Stimulated activated CD4-positive, alpha-beta T cell treated with anti-CD3 and anti-CD28 coated beads, Interleukin-2, amount 100 ng/mL, for 48 hours (primary cell): ENCODE results near the gene GUCY1A1.
"Not testable (repeated sequence)": the region's sequence is repeated elsewhere in the genome, so short reads cannot be mapped to it uniquely, and the experiment has no call there.

Experiments used
- DNase-seq, 2 donors: peaks; one replicate each; pipeline ENCODE4 v3.0.0-alpha.2; 2020

GUCY1A1 gene, protein sequence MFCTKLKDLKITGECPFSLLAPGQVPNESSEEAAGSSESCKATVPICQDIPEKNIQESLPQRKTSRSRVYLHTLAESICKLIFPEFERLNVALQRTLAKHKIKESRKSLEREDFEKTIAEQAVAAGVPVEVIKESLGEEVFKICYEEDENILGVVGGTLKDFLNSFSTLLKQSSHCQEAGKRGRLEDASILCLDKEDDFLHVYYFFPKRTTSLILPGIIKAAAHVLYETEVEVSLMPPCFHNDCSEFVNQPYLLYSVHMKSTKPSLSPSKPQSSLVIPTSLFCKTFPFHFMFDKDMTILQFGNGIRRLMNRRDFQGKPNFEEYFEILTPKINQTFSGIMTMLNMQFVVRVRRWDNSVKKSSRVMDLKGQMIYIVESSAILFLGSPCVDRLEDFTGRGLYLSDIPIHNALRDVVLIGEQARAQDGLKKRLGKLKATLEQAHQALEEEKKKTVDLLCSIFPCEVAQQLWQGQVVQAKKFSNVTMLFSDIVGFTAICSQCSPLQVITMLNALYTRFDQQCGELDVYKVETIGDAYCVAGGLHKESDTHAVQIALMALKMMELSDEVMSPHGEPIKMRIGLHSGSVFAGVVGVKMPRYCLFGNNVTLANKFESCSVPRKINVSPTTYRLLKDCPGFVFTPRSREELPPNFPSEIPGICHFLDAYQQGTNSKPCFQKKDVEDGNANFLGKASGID

DNA sequence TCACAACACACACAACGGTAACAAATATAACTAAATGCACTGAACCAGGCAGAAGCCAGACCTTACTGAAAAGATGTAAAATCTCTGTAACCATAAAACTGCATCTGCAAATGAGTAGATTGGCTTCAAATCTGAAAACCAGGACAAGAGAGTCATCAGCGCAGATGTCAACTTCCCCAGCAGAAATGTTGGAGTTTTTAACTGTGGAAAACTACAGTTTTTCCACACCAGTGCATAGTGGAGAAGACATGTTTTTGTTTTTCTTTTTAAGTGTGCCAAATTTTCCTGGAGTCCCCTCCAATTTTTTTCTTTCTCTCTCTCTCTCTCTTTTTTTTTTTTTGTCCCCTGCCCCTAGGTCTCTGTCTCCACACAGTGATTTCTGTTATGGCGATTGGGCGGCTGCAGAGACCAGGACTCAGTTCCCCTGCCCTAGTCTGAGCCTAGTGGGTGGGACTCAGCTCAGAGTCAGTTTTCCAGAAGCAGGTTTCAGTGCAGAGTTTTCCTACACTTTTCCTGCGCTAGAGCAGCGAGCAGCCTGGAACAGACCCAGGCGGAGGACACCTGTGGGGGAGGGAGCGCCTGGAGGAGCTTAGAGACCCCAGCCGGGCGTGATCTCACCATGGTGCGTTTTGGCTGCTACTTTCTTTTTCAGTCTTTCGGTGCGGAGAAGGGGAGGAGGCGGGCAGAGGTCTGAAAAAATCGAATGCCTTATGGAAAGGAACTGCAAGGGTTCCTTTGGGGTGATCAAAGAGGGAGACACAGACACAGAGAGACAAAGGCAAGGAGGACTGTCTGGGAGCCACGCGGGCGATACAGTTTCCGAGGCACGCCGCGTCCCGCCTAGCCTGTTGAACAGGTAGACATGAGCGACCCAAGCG, at the start of gene GUCY1A1:
Gene GUCY1A1 (plus strand): TSS at position 505 of the 878 bp plus-strand sequence. CDS start 30,020 bp downstream, outside the sequence.
- DNase-seq: peak in 1 of 2 donors; percentile 4

DNA sequence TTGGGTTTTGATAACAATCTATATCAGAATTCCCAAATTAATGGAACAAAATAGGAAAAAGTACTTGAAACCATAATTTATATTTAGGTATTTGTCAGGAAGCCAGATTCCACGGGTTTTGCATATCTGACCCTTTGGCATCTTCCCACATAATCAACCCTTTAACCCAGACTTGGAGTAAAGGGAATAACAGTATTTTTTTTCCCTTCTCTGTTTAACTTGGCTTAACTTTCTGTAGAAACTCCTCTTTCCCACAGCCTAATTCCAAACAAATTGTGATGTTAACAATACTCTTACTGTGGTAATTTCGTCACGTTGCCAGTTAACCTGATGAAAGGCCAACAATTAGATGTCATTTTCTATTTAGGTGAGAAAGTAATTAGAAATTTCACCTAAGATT, 49.4 kb upstream of the GUCY1A1 start:
- DNase-seq: no peak

DNA sequence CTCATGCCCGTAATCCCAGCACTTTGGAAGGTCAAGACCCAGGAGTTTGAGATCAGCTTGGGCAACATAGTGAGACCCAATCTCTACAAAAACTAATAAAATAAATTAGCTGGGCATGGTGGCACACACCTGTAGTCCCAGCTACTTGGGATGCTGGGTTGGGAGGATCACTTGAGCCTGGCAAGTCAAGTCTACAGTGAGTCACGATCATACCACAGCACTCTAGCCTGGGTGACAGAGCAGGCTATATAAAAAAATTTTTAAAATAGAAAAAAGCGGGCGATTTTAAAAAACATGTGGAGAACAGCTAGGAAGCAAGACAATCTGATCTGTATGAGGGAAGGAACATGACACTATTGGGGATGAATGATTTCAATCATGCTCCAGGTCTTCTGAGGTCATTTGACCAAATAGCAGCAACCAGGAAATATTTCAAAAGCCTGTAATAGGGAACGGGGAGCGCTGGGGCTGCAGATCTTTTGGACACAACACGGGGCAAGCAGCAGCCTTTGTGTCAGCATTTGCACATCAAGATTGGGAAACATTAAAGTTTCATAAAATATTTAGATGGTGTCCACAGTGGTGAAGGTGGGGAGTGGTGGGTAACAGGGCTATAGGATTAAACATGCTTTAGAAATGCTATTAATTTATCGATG, 48.3 kb upstream of the GUCY1A1 start:
- no peak for DNase-seq

DNA sequence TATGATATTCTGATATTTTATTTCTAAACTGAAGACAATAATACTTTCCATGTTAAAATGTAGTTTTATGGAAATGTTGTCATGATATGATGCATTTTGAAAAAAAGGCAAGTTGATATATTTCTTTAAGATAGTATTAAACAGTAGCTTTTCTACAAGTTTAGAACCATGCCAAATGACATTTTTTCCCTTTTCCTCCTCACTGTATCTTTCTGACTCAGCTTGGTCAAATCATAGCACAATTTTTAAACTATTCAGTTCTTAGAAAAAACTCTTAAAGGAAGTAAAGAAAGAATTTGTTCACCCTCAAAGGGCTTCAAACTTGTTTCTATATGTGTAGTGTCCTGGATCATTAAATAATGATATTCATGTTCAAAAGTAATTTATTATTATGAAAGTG, 46.0 kb upstream of the GUCY1A1 start:
- no peak for DNase-seq

DNA sequence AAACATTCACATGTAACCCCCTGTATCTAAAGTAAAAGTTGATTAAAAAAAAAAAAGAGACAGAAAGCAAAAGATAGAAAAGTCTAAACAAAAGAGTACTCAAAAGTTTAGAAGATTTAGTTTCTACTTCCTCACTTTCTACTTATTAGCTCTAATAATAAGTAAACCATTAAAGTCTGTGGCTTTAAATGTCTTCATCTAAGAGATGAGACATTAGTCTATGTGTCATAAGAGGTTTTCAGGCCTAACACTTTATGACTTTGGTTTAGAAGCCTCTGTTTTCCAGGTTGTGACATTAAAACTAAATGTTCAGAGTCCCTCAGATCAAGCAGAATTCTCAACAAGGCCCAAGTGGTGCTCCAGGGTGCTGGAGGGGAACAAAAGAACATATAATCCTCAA, 42.2 kb upstream of the GUCY1A1 start:
- DNase-seq: no peak

DNA sequence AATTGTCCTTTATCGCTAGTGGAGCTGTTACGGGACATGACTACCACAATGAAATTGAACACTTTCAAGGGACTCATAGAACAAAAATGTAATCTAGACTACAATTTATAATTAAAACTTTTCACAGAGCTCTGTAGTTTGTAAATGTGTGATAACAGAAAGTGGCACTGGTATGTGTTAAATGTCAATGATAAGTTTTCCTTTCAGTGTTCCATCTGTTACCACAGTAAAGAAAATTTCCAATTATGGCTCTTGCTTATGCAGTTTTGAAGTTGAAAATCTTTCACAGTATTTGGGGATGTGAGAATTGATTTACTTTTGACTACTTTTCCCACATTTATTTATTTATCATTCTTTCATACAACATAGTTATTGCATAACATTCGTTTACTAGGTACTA, 40.1 kb upstream of the GUCY1A1 start:
- no peak for DNase-seq

DNA sequence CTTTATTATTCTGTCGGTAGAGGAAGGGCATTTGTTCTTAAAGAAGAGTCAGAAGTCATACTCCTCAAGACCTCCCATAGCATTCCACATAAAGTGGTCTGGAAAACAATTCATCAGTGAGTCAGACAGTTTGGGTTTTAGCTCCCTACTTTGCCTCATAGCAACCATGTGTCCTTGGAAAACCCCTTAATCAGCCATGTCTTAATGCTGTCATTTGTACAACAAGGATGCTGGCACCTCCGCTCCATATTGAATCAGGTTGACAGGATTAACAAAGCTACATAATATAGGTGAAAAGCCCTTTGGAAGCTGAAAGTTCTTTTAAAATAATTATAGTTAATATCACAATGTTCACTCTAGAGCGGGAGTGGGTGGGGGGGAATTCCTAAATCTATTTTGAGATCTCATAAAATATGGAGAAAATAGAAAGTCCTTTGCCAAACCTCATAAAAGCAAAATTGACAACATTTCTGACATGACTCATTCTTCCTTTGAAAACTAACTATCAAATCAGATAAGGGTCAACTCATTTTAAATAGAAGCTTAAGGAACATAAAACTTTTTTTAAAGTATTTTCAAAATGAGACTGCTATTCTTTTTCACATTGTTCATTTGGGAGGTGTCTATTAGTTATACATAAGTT, 37.3 kb upstream of the GUCY1A1 start:
- DNase-seq: no peak

DNA sequence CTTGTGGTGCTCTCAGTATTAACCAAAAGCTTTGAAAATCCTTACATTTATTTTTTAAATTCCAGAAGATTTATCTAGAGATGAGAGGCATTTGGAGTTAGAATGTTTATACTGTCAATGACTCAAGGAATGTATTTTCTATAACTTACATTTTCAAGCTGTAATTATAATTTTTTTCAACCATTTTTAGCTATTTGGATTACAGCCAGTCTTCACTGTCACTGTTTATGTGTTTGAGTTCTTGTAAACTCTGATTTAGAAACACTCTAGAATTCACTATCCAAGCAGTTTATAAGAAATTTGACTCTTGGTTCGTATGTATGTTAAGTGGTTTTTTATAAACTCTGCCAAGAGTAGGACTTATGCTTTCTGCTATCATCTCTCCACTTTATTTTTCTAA, 36.7 kb upstream of the GUCY1A1 start:
- no peak for DNase-seq

DNA sequence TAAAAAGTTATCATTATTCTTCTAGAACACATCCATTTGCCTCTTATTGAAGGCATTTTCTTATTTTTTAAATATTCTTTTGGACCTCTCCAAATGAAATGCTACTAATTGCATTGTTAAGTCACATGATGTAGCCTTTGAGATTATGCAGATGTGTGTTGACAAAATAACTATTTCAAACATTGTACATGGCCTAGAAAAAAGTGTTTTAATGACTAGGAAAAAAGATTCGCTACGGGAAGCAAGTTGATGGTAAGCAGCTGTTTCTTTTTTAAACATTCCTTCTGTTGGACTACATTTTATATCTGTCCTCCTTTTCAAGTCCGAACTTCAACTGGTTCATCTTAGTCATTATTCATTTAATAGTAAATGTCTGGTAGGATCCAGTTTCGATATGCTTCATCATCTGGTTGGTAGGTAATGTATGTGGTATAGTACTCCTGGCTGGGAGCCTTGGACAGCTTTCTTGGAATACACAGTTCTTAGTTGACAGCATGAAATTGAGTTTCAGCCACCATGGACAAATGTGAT, 34.3 kb upstream of the GUCY1A1 start:
- no peak for DNase-seq

DNA sequence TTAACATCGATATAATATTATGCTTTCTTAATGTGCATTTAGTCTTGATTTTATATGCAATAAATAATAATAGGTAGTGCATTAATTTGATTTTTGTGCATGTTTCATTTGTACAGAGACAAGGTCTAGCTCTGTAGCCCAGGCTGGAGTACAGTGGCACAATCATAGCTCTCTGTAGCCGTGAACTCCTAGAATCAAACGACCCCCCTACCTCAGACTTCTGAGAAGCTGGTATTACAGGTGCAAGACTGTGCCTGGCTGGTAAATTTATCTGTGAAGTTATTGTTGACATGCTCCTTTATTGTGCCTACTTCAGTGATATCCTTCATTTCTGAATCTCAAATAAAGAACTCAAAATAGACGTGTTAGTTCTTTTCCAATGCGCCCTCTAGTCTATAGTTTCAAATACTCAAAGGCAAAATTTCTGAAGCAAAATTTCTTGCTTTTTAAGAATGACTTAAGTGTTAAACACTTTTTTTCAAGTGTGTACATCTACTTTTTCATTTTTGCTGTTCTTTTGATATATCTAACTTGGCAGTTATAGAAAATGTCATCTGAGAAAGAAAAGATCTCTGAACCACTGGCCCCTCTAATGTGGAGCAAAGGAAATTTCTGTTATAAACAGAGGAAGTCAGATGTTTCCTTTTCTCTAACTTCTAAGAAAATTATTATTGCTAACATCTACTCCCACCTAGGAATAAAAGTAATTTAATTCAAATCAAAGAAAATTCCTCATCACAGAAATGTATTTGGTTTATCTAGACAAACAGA, 28.3 kb upstream of the GUCY1A1 start:
- DNase-seq: no peak

DNA sequence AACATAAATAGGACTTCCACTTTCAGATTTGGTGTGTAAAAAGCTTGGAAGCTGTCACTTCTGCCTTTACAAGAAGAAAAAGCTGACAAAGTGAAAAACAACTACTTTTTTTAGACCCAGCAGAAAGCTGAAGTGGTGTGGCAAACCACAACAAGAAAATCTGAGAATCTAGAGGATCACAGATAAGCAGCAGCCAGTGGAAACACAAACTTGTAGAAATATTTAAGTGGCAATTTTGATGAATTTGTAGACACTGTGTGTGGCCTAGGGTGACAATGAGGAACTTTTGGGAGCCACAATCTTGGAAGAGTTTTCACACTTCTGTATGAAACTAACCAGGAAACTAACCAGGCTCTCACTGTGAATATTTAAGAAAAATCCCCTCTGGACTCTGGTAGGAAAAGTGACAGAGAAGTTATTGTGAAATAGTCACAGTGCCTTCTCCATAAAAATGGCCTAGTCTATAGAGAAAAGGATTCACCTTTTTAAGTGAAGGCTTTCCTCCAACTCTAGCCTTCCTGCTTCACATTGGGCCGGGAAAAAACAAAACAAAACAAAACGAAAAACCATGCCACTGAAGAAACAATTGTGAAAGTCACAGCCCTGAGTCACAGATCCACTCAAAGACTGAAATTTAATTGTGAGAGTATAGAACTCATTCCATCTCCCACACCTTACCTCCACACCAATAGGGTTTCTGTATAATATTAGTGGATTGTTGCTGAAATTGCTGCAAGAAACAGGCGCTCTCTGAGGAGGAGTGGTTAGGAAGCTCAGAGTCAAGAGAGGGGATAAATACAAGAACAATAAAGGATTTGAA, 26.7 kb upstream of the GUCY1A1 start:
- DNase-seq: no peak

DNA sequence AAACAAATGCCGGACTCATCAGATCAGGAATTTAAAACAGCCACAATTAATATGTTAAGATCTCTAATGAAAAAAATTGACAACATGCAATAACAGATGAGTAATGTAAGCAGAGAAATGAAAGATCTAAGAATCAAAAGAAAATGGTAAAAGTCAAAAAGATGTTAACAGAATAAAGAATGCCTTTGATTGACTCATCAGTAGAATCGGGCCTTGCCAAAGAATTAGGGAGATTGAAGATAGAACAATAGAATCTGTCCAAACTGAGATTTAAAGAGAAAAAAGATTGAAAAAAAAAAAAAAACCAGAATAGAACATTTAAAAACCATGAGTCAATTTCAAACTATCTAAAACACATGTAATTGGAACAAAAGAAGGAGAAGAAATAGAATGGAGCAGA, 25.9 kb upstream of the GUCY1A1 start:
- DNase-seq: no peak

DNA sequence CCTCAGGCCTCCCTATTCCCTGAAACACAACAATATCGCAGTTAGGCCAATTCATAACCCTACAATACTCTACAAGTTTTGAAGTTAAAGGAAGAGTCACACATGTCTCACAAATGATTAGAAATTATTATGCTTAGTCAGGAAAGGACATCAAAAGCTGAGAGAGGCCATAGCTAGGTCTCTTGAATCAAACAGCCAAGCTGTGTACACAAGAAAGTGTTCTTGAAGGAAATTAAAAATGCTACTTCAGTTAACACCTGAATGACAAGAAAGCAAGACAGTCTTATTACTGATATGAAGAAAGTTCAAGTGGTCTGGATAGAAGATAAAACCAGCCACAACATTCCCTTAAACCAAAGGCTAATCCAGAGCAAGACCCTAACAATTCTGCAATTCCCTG, 23.6 kb upstream of the GUCY1A1 start:
- no peak for DNase-seq

DNA sequence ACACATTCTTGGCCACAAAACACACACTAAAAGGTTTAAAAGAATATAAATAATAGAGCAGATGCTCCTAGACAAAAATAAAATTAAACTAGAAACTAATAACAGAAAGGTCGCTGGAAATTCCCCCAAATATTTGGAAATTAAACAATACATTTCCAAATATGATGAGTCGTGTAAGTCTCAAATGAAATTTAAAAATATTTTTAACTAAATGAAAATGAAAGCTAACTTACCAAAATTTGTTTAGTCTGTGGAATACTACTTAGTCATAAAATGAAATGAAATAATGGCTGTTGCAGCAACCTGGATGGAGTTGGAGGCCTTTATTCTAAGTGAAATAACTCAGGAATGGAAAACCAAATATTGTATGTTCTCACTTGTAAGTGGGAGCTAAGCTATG, 20.6 kb upstream of the GUCY1A1 start:
- DNase-seq: no peak

DNA sequence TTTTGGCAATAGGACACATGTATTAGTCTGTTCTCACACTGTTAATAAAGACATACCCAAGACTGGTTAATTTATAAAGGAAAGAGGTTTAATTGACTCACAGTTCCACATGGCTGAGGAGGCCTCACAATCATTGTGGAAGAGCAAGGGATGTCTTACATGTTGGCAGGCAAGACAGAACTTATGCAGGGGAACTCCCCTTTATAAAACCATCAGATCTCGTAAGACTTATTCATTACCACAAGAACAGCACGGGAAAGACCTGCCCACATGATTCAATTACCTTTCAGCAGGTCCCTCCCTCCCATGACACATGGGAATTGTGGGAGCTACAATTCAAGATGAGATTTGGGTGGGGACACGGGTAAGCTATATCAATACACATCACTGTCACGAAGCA, 15.9 kb upstream of the GUCY1A1 start:
- DNase-seq: not testable (repeated sequence)

DNA sequence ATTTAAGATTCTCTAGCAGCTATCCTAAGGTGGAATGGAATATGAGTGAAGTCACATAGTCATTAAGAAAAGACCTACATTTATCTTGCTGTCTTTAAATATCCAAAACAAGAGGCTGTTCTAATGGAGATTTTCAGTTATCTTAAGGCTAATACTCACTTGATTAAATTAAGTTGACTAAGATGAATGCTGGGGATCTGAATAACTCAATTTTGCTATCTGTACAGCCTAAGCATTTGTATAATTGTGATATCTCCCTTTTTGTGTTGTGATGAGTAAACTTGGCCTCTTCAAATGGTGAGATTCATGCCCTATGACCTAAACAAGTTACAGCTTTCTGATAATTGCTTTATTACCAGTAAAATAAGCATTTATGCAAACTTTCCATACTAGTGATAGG, 13.6 kb upstream of the GUCY1A1 start:
- no peak for DNase-seq

DNA sequence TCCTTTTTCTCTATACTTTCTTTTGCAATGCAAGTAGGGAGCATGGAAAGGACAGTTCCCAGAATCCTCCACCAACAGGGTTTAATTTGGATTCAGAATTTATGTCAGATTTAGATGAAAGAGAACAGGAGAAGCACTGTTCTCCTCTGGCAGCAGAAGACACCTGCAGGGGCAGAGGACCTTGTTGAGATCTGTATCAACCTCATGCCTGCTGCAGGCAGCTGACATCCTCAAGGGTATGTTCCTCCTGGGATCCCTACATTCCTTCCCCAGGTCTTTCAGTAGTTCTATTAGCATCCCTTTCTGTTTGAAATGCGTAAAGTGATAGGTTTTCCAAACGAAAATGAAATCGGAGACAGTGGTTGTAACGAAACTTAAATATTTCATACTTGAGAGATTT, 10.6 kb upstream of the GUCY1A1 start:
- DNase-seq: no peak

DNA sequence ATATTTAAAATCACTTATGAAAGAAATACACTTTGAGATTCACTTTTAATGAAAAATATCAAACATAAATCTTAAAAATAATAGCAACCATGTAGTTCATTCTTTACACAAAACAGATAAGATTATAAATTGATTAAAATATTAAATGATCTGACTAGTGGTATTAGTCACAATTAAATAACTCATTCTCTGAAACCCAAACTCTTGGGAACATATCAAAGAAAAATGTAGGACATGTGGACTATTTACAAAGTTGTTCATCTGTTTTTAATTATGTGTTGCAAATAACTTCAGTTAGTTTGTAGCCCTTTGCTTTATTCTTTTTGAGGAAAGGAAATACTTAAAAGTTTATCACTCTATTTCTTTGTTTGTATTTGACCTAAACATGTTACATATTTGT, 9.5 kb upstream of the GUCY1A1 start:
- no peak for DNase-seq

DNA sequence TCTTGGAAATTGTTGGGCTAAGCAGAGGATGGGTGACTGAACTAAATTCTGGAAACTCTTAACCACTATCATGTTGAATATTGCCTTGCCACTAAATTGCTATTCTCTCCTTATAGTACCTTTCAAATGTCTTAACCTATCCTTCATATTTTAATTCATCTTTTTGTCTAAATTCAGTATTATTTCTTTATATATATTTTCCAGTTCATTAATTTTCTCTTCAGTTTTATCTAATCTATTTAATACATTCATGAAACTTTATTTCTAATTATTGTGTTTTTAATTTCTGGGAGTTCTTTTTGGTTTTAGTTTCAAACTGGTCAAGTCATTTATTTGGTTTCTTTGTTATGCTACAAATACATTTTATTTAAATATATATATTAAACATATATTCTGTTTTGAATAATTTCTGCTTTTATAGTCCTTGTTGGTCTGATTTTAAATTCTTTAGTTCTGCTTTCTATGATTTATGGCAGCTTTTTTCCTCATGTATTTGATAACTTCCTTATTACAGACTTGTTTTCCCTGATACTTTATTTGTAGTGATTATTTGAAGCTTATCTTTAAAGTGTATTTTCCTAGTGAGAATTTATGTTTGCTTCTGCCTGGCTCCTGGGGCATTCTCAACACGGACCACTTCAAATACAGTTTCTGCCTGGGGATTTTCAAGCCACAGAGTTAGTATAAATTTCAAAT, 8.5 kb upstream of the GUCY1A1 start:
- no peak for DNase-seq

DNA sequence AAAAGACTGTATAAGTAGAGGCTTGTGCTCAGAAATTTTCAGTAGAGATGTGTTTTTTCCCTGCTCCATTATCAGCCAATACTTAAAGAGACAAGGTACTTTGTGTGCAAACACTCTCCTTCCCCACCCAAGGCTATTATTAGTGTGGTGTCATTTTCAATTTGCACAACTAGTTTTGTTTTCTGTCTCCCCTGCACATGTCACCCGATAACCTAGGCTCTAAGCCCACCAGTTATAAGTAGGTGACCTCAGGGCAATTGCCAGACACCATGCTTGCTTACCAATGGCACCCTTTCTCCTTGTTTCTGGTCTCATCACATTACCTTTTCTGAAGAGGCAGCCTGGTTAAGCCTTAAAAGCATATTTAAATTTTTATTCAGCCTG, 8.0 kb upstream of the GUCY1A1 start:
- no peak for DNase-seq
